Liver (tissue), 9 donors: Measurements from ENCODE around the gene SEC14L5. TPM values are rescaled to one million over a fixed set of nuclear protein-coding genes. Genes with fewer than 3 reads are reported as not detected.

Experiments
- DNase-seq: peaks from one replicate; pipeline ENCODE4 v3.0.0-alpha.2; 2017; ENCODE audit warnings: low spot score
- H3K27ac ChIP-seq, 2 donors: one replicate each; pipeline ENCODE4 v1.7.0; 2013; ENCODE audit warnings: inconsistent platforms in 2 of 2, low read length in 2 of 2, control low read depth in 1 of 2, low read depth in 1 of 2, mild to moderate bottlenecking in 1 of 2
- H3K27me3 ChIP-seq, 4 donors: one replicate each; pipeline versions ENCODE4 v1.6.1 to v1.7.0; 2013; ENCODE audit warnings: low read length in 3 of 4, inconsistent platforms in 1 of 4, mild to moderate bottlenecking in 1 of 4, moderate library complexity in 1 of 4; ENCODE audit not compliant: control insufficient read depth in 4 of 4, insufficient read depth in 4 of 4
- H3K36me3 ChIP-seq, 4 donors: one replicate each; pipeline versions ENCODE4 v1.6.1 to v1.7.0; 2013; ENCODE audit warnings: low read length in 3 of 4, mild to moderate bottlenecking in 3 of 4, low read depth in 1 of 4, moderate library complexity in 1 of 4; ENCODE audit not compliant: control insufficient read depth in 4 of 4, insufficient read depth in 3 of 4
- H3K4me1 ChIP-seq, 4 donors: one replicate each; pipeline versions ENCODE4 v1.6.1 to v1.7.0; 2013; ENCODE audit warnings: low read length in 3 of 4, mild to moderate bottlenecking in 3 of 4, moderate library complexity in 1 of 4; ENCODE audit not compliant: control insufficient read depth in 4 of 4, insufficient read depth in 4 of 4
- H3K4me3 ChIP-seq, 3 donors: one replicate each; pipeline versions ENCODE4 v1.6.1 to v1.7.0; 2013; ENCODE audit warnings: low read length in 3 of 3, control low read depth in 1 of 3, low read depth in 1 of 3, mild to moderate bottlenecking in 1 of 3
- H3K9ac ChIP-seq, 2 donors: one replicate each; pipeline ENCODE4 v1.7.0; 2013; ENCODE audit warnings: low read length in 2 of 2, mild to moderate bottlenecking in 2 of 2, moderate library complexity in 2 of 2, control low read depth in 1 of 2, low read depth in 1 of 2
- H3K9me3 ChIP-seq, 4 donors: one replicate each; pipeline versions ENCODE4 v1.6.1 to v1.7.0; 2013; ENCODE audit warnings: low read length in 3 of 4; ENCODE audit not compliant: control insufficient read depth in 4 of 4
- ATF3 ChIP-seq: IDR thresholded peaks from 2 replicates; pipeline ENCODE4 v1.6.1; 2016; ENCODE audit warnings: antibody characterized with exemption
- CTCF ChIP-seq: fragments of 150-350 bp; IDR thresholded peaks from 2 replicates; pipeline ENCODE4 v1.5.1; 2017; ENCODE audit warnings: improper control_type of control experiment, low read depth, low read length; ENCODE audit not compliant: missing input control
- EGR1 ChIP-seq, 2 donors: IDR thresholded peaks; 2 replicates each; pipeline ENCODE4 v1.6.1; 2016 to 2018; ENCODE audit warnings: antibody characterized with exemption in 2 of 2, low read depth in 2 of 2
- FOXA1 ChIP-seq: IDR thresholded peaks from 2 replicates; pipeline ENCODE4 v1.6.1; 2016; ENCODE audit warnings: antibody characterized with exemption
- FOXA2 ChIP-seq: IDR thresholded peaks from 2 replicates; pipeline ENCODE4 v1.6.1; 2016; ENCODE audit warnings: antibody characterized with exemption
- GABPA ChIP-seq, 2 donors: IDR thresholded peaks in 1 of 2; conservative IDR thresholded peaks in 1 of 2; 2 replicates each; pipeline ENCODE4 v1.6.1; 2016; ENCODE audit warnings: antibody characterized with exemption in 2 of 2, mild to moderate bottlenecking in 1 of 2, moderate library complexity in 1 of 2
- JUND ChIP-seq, 2 donors: IDR thresholded peaks; 2 replicates each; pipeline ENCODE4 v1.6.1; 2016; ENCODE audit warnings: antibody characterized with exemption in 2 of 2
- MAX ChIP-seq: IDR thresholded peaks from 2 replicates; pipeline ENCODE4 v1.6.1; 2016; ENCODE audit warnings: antibody characterized with exemption
- NR2F2 ChIP-seq: IDR thresholded peaks from 2 replicates; pipeline ENCODE4 v1.6.1; 2016; ENCODE audit warnings: antibody characterized with exemption
- RAD21 ChIP-seq, 2 donors: IDR thresholded peaks; 2 replicates each; pipeline ENCODE4 v1.6.1; 2016; ENCODE audit warnings: antibody characterized with exemption in 2 of 2, mild to moderate bottlenecking in 2 of 2
- REST ChIP-seq: IDR thresholded peaks from 2 replicates; pipeline ENCODE4 v1.6.1; 2016; ENCODE audit warnings: antibody characterized with exemption, mild to moderate bottlenecking
- RXRA ChIP-seq, 2 donors: IDR thresholded peaks; 2 replicates each; pipeline ENCODE4 v1.6.1; 2017 to 2018; ENCODE audit warnings: antibody characterized with exemption in 2 of 2, mild to moderate bottlenecking in 1 of 2
- SP1 ChIP-seq: IDR thresholded peaks from 2 replicates; pipeline ENCODE4 v1.6.1; 2018; ENCODE audit warnings: antibody characterized with exemption, mild to moderate bottlenecking
- TAF1 ChIP-seq: conservative IDR thresholded peaks from 2 replicates; pipeline ENCODE4 v1.6.1; 2016; ENCODE audit warnings: antibody characterized with exemption, mild to moderate bottlenecking
- YY1 ChIP-seq: IDR thresholded peaks from 2 replicates; pipeline ENCODE4 v1.6.1; 2016; ENCODE audit warnings: antibody characterized with exemption, mild to moderate bottlenecking
- ZBTB33 ChIP-seq: IDR thresholded peaks from 2 replicates; pipeline ENCODE4 v1.6.1; 2016; ENCODE audit warnings: antibody characterized with exemption
- whole genome bisulfite sequencing: extraction: QIAGEN DNeasy Blood & Tissue Kit; methylation state at CpG from one replicate; pipeline ENCODE4 v1.1.7; 2013; 5-methylcytosine and 5-hydroxymethylcytosine counted together
- polyA plus RNA-seq, 2 donors: library from polyadenylated mRNA; stranded (reverse) in 1 of 2; unstranded in 1 of 2; fragments of 200-250 nt in 1 of 2; fragments of >200 nt in 1 of 2; fragmentation: Nextera tagmentation in 1 of 2; extraction: Ambion mirVana in 1 of 2; gene quantifications; one replicate each; pipeline versions ENCODE4 v1.2.1 to v1.2.3, GENCODE V29; 2013 to 2015
- total RNA-seq, 2 donors: library from RNA; depleted of rRNA; stranded (reverse); fragments of >200 nt; gene quantifications; one replicate each; pipeline ENCODE4 v1.2.3, GENCODE V29; 2014
- donor health status: healthy.
- donor health status: healthy.
- donor health status: healthy.
- donor health status: healthy.
- donor health status: healthy.

SEC14L5 gene
- total and polyA plus RNA-seq, 4 donors = 0.03 to 0.65 (median 0.12) TPM

GRCh38 chr16:4976611-4977145 is 18.5 kb downstream of the SEC14L5 start:
- TF ChIP-seq JUND (IDR thresholded peaks at IDR 0.05) (no peak), ATF3 (no peak), RXRA (IDR thresholded peaks at IDR 0.05) (no peak), ZBTB33 (no peak), FOXA2 (no peak), YY1 (no peak), FOXA1 (no peak), TAF1 (no peak), RAD21 (IDR thresholded peaks at IDR 0.05) (no peak), CTCF (no peak), REST (no peak), NR2F2 (no peak), EGR1 (IDR thresholded peaks at IDR 0.05; ENCODE audit: low read depth in 2 of 2) (no peak), MAX (no peak)
- no peaks in the 10 kb centered on the region for H3K27me3 ChIP-seq
- H3K36me3 ChIP-seq = no peaks in the 10 kb centered on the region
- H3K9me3 ChIP-seq = no peaks in the 10 kb centered on the region
- no peak overlapping the region for H3K27ac ChIP-seq
- no peaks in the 10 kb centered on the region for H3K4me1 ChIP-seq
- no peak overlapping the region for H3K4me3 ChIP-seq
- no peak for DNase-seq
- H3K9ac ChIP-seq = no peak overlapping the region
- WGBS = 76% methylated on average over 5 of the region's 5 CpGs

GRCh38 chr16:4979164-4979563 is 21.0 kb downstream of the SEC14L5 start:
- Histone ChIP-seq H3K27ac (no peak overlapping the region), H3K4me1 (no peaks in the 10 kb centered on the region), H3K9me3 (peaks cover 0 to 2% (median 0%) of the 10 kb centered on the region in 4 donors), H3K36me3 (no peaks in the 10 kb centered on the region), H3K4me3 (no peak overlapping the region), H3K27me3 (no peaks in the 10 kb centered on the region), H3K9ac (no peak overlapping the region)
- no peak for DNase-seq
- WGBS = 81% methylated on average over 7 of the region's 7 CpGs
- TF ChIP-seq SP1 (no peak), JUND (IDR thresholded peaks at IDR 0.05) (no peak), ZBTB33 (no peak), GABPA (IDR thresholded peaks at IDR 0.05 in 1 of 2, conservative IDR thresholded peaks at IDR 0.05 in 1 of 2) (no peak), FOXA2 (no peak), RAD21 (IDR thresholded peaks at IDR 0.05) (no peak), MAX (no peak), FOXA1 (no peak), RXRA (IDR thresholded peaks at IDR 0.05) (no peak), CTCF (no peak), TAF1 (no peak), ATF3 (no peak)
